Adipose tissue (tissue), 3 donors: ENCODE data around the gene APBB2. TPM values are rescaled to one million over a fixed set of nuclear protein-coding genes. Genes with fewer than 3 reads are reported as not detected.

Experiments
- H3K27ac ChIP-seq: one replicate; pipeline ENCODE4 v1.5.1; 2013; ENCODE audit warnings: low read depth, low read length
- WGBS, 3 donors: extraction: QIAGEN DNeasy Blood & Tissue Kit; methylation state at CpG; one replicate each; pipeline ENCODE4 v1.1.7; 2013; 5-methylcytosine and 5-hydroxymethylcytosine counted together
- polyA plus RNA-seq, 3 donors: library from polyadenylated mRNA; stranded (reverse); fragments of 200-250 nt; gene quantifications; one replicate each; pipeline ENCODE4 v1.2.3, GENCODE V29; 2013
- donor health status: healthy with polysubstance abuse.
- donor health status: Bipolar disorder and iron deficiency.
- donor health status: healthy.

APBB2 gene
- polyA plus RNA-seq, 3 donors: 6.1 to 36.6 (median 27.3) TPM

GRCh38 chr4:40953283-40954087 lies 260.9 kb downstream of the APBB2 start:
- 52 to 74% (median 61%) methylated on average over 12 of the region's 12 CpGs for WGBS, 3 donors
- H3K27ac ChIP-seq: no peak overlapping the region

GRCh38 chr4:40952672-40953071 lies 261.7 kb downstream of the APBB2 start:
- H3K27ac ChIP-seq: no peak overlapping the region
- WGBS, 3 donors: 91 to 96% (median 95%) methylated on average over 7 of the region's 7 CpGs

GRCh38 chr4:40952217-40952616 lies 262.1 kb downstream of the APBB2 start:
- 82 to 94% (median 87%) methylated on average over 4 of the region's 4 CpGs for WGBS, 3 donors
- no peak overlapping the region for H3K27ac ChIP-seq

- 96 to 97% (median 96%) methylated on average over 5 of the region's 5 CpGs for WGBS, 3 donors
- H3K27ac ChIP-seq: no peak overlapping the region
These were observed 263.3 kb downstream of the APBB2 start for GRCh38 chr4:40951026-40951425.

GRCh38 chr4:40949358-40950100 lies 264.8 kb downstream of the APBB2 start:
- WGBS, 3 donors: 72 to 84% (median 77%) methylated on average over 23 of the region's 23 CpGs

GRCh38 chr4:40948014-40948413 lies 266.3 kb downstream of the APBB2 start:
- H3K27ac ChIP-seq: no peak overlapping the region
- WGBS, 3 donors: 67 to 85% (median 71%) methylated on average over 6 of the region's 6 CpGs

More at GRCh38 chr4:40949358-40950100, 264.8 kb downstream of the APBB2 start:
- H3K27ac ChIP-seq: no peak overlapping the region

- 76 to 95% (median 86%) methylated on average over 9 of the region's 9 CpGs for WGBS, 3 donors
- H3K27ac ChIP-seq: no peak overlapping the region
These were observed 267.7 kb downstream of the APBB2 start for GRCh38 chr4:40946652-40947051.

- 43 to 50% (median 45%) methylated on average over 5 of the region's 5 CpGs for WGBS, 3 donors
- no peak overlapping the region for H3K27ac ChIP-seq
These were observed 273.6 kb downstream of the APBB2 start for GRCh38 chr4:40940756-40941155.

- WGBS, 3 donors: 35 to 65% (median 41%) methylated on average over 9 of the region's 9 CpGs
- H3K27ac ChIP-seq: no peak overlapping the region
These were observed 274.0 kb downstream of the APBB2 start for GRCh38 chr4:40940317-40940741.

GRCh38 chr4:40939856-40940255 lies 274.5 kb downstream of the APBB2 start:
- 59 to 87% (median 61%) methylated on average over 2 of the region's 2 CpGs for WGBS, 3 donors
- no peak overlapping the region for H3K27ac ChIP-seq

GRCh38 chr4:40938337-40938736 lies 276.0 kb downstream of the APBB2 start:
- no peak overlapping the region for H3K27ac ChIP-seq
- 78 to 93% (median 79%) methylated on average over 5 of the region's 5 CpGs for WGBS, 3 donors

- H3K27ac ChIP-seq: no peak overlapping the region
- 67 to 85% (median 70%) methylated on average over 2 of the region's 2 CpGs for WGBS, 3 donors
These were observed 277.1 kb downstream of the APBB2 start for GRCh38 chr4:40937140-40937725.

GRCh38 chr4:40934676-40935075 lies 279.7 kb downstream of the APBB2 start:
- H3K27ac ChIP-seq: no peak overlapping the region
- WGBS, 3 donors: 78 to 85% (median 79%) methylated on average over 4 of the region's 4 CpGs

GRCh38 chr4:40933272-40934053 lies 280.9 kb downstream of the APBB2 start:
- no peak overlapping the region for H3K27ac ChIP-seq
- WGBS, 3 donors: 80 to 87% (median 80%) methylated on average over 11 of the region's 11 CpGs

GRCh38 chr4:40931841-40932240 lies 282.5 kb downstream of the APBB2 start:
- no peak overlapping the region for H3K27ac ChIP-seq
- 77 to 85% (median 80%) methylated on average over 3 of the region's 3 CpGs for WGBS, 3 donors

- WGBS, 3 donors: 81 to 93% (median 85%) methylated on average over 6 of the region's 6 CpGs
- no peak overlapping the region for H3K27ac ChIP-seq
These were observed 283.1 kb downstream of the APBB2 start for GRCh38 chr4:40931238-40931637.

GRCh38 chr4:40927074-40927473 lies 287.3 kb downstream of the APBB2 start:
- H3K27ac ChIP-seq: no peak overlapping the region
- 62 to 84% (median 81%) methylated on average over 4 of the region's 4 CpGs for WGBS, 3 donors

GRCh38 chr4:40924793-40925117 lies 289.6 kb downstream of the APBB2 start:
- H3K27ac ChIP-seq: no peak overlapping the region
- 83 to 87% (median 85%) methylated on average over 6 of the region's 6 CpGs for WGBS, 3 donors
